Vagina (tissue), 2 donors: ENCODE results near the gene COL23A1.

Experiments
- POLR2AphosphoS5 ChIP-seq, 2 donors: sonication (generic); formaldehyde crosslinking; IDR thresholded peaks; one replicate each; pipeline ENCODE4 v1.9.0; 2017; ENCODE audit warnings: antibody characterized with exemption in 2 of 2, mild to moderate bottlenecking in 2 of 2, low read depth in 1 of 2; ENCODE audit not compliant: insufficient read depth in 1 of 2
- TF ChIP-seq, protein P1 (sequence below), 3 experiments: fragments of 450-650 bp in 2 of 3; fragments of 200-600 bp in 1 of 3; sonication (generic) in 1 of 3; IDR thresholded peaks; one replicate each; pipeline ENCODE4 v1.5.1; 2017 to 2019; ENCODE audit warnings: antibody characterized with exemption in 3 of 3, mild to moderate bottlenecking in 2 of 3, moderate library complexity in 2 of 3

DNA sequence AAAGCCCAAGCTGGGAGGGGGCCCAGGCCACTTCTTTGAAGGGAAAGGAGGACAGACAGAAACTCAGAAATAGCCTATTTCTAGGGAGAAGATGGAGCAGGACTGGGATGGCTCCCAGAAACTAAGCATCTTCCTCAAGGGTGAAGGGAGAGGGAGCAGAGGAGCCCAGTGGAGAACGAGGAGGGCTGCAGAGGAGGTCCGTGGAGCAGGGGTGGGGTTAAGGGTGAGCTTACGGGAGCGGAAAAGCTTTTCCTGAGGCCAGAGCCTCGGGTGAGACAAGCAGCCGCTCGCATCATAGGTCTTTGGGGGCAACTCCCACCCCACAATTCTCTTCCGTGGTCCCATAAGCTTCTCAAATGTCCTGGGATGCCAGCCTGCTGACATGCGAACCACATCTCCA is 230.5 kb downstream of the COL23A1 start:
- TF ChIP-seq, protein P1, sequence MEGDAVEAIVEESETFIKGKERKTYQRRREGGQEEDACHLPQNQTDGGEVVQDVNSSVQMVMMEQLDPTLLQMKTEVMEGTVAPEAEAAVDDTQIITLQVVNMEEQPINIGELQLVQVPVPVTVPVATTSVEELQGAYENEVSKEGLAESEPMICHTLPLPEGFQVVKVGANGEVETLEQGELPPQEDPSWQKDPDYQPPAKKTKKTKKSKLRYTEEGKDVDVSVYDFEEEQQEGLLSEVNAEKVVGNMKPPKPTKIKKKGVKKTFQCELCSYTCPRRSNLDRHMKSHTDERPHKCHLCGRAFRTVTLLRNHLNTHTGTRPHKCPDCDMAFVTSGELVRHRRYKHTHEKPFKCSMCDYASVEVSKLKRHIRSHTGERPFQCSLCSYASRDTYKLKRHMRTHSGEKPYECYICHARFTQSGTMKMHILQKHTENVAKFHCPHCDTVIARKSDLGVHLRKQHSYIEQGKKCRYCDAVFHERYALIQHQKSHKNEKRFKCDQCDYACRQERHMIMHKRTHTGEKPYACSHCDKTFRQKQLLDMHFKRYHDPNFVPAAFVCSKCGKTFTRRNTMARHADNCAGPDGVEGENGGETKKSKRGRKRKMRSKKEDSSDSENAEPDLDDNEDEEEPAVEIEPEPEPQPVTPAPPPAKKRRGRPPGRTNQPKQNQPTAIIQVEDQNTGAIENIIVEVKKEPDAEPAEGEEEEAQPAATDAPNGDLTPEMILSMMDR (IDR thresholded peaks at IDR 0.05): no peak
- no peak for TF ChIP-seq POLR2AphosphoS5 (IDR thresholded peaks at IDR 0.05; ENCODE audit: insufficient read depth in 1 of 2, low read depth in 1 of 2)
